ENCODE measurements around the gene RHOF. TPM values are rescaled to one million over a fixed set of nuclear protein-coding genes. Genes with fewer than 3 reads are reported as not detected.

Gene RHOF
- total and polyA plus RNA-seq, 2 donors (not counting 1 experiment from before 2014, with no cell fraction given) = 90.3 to 129 TPM

DNA sequence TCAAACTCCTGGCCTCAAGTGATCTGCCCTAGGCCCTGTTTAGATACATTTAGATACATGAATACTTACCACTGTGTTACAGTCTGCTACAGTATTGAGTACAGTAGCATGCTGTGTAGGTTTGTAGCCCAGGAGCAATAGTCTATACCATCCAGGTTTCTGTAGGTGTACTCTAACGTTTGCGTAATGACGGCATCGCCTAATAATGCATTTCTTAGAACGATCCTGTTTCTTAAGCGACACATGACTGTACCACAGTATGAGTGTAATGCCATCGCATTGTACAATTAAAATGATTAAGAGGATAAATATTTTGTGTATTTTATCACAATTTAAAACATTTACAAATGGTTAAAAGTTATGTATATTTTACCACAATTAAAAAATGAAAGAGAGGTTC is 62.0 kb downstream of the RHOF start:
- DNase-seq (no peak), ATAC-seq (ENCODE audit: low read depth) (no peak)
- Mint-ChIP-seq H3K4me3 (no peak overlapping the region), H3K4me1 (no peaks in the 10 kb centered on the region), H3K27me3 (no peaks in the 10 kb centered on the region), H3K9me3 (ENCODE audit: insufficient read depth) (no peaks in the 10 kb centered on the region), H3K27ac (no peak overlapping the region)
- H3K36me3 ChIP-seq (replicated peaks in 1 of 2; ENCODE audit: control extremely low read depth in 1 of 2, control insufficient read depth in 1 of 2, extremely low read depth in 1 of 2, insufficient read depth in 2 of 2, low read length in 1 of 2) = no peaks in the 10 kb centered on the region
- H4K20me1 ChIP-seq (ENCODE audit: control insufficient read depth, insufficient read depth, low read length, poor library complexity, severe bottlenecking) = no peaks in the 10 kb centered on the region
- H3K4me1 ChIP-seq (ENCODE audit: control insufficient read depth in 2 of 2, insufficient read depth in 2 of 2, low read length in 2 of 2) = no peaks in the 10 kb centered on the region
- POLR2A ChIA-PET = no interaction called here
- no peaks in the 10 kb centered on the region for H3K79me2 ChIP-seq (ENCODE audit: control insufficient read depth, insufficient read depth, low read length)
- H3K27ac ChIP-seq (ENCODE audit: low read length in 2 of 2) = no peak overlapping the region
- WGBS (ENCODE audit: insufficient coverage) = no CpG with 5 or more reads among the region's 7 CpGs
- intact Hi-C loops (cut with micrococcal nuclease) = no loop called here
- CTCF ChIA-PET = no interaction called here
- H3K9ac ChIP-seq (ENCODE audit: low read length) = no peak overlapping the region
- TF ChIP-seq, protein P1, sequence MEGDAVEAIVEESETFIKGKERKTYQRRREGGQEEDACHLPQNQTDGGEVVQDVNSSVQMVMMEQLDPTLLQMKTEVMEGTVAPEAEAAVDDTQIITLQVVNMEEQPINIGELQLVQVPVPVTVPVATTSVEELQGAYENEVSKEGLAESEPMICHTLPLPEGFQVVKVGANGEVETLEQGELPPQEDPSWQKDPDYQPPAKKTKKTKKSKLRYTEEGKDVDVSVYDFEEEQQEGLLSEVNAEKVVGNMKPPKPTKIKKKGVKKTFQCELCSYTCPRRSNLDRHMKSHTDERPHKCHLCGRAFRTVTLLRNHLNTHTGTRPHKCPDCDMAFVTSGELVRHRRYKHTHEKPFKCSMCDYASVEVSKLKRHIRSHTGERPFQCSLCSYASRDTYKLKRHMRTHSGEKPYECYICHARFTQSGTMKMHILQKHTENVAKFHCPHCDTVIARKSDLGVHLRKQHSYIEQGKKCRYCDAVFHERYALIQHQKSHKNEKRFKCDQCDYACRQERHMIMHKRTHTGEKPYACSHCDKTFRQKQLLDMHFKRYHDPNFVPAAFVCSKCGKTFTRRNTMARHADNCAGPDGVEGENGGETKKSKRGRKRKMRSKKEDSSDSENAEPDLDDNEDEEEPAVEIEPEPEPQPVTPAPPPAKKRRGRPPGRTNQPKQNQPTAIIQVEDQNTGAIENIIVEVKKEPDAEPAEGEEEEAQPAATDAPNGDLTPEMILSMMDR (IDR thresholded peaks at IDR 0.05) = no peak
- no peak for TF ChIP-seq EZH2 (IDR thresholded peaks at IDR 0.05; ENCODE audit: borderline replicate concordance, insufficient read depth, low read depth, low read length, poor library complexity, severe bottlenecking)
- H3K9me3 ChIP-seq (ENCODE audit: control extremely low read depth in 1 of 3, control insufficient read depth in 2 of 3, insufficient read depth in 1 of 3, low read length in 2 of 3) = no peaks in the 10 kb centered on the region
- no peaks in the 10 kb centered on the region for H3K27me3 ChIP-seq (replicated peaks in 1 of 4; ENCODE audit: control extremely low read depth in 1 of 4, control insufficient read depth in 3 of 4, insufficient read depth in 4 of 4, low read length in 3 of 4)
- no peak overlapping the region for H3K4me2 ChIP-seq (replicated peaks; ENCODE audit: low read depth, low read length, poor library complexity, severe bottlenecking)
- no peak overlapping the region for H2AFZ ChIP-seq (ENCODE audit: insufficient read depth, low read depth, low read length, poor library complexity, severe bottlenecking)
- no peak overlapping the region for H3K4me3 ChIP-seq (ENCODE audit: control extremely low read depth in 1 of 5, extremely low read depth in 1 of 5, insufficient read depth in 1 of 5, low read depth in 2 of 5, low read length in 4 of 5)

DNA sequence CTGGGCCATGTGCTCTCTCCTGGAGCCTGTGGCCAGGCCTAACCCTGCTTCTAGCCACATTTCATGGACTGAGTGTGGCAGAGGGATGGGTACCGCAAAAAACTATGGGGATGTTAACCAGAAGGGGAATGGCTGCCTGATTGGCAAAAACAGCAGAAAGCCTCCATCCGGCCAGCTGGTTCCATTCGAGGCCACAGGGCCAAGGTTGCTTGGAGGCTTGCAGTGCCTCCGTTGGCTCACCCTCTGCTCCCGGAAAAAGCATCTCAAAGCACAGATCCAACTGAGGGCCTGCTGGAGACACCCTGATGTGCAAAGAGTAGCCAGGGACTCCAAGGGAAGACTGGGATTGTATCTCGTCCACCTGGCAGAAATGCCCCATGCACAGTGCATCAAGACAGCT is 64.5 kb downstream of the RHOF start:
- no peak overlapping the region for H3K4me3 Mint-ChIP-seq
- H3K27ac Mint-ChIP-seq = no peak overlapping the region
- Histone ChIP-seq H3K9ac (ENCODE audit: low read length) (no peak overlapping the region), H3K79me2 (ENCODE audit: control insufficient read depth, insufficient read depth, low read length) (peaks cover 8% of the 10 kb centered on the region), H3K4me2 (replicated peaks; ENCODE audit: low read depth, low read length, poor library complexity, severe bottlenecking) (no peak overlapping the region), H3K27ac (ENCODE audit: low read length in 2 of 2) (no peak overlapping the region), H2AFZ (ENCODE audit: insufficient read depth, low read depth, low read length, poor library complexity, severe bottlenecking) (no peak overlapping the region), H3K4me3 (ENCODE audit: control extremely low read depth in 1 of 5, extremely low read depth in 1 of 5, insufficient read depth in 1 of 5, low read depth in 2 of 5, low read length in 4 of 5) (no peak overlapping the region), H3K27me3 (replicated peaks in 1 of 4; ENCODE audit: control extremely low read depth in 1 of 4, control insufficient read depth in 3 of 4, insufficient read depth in 4 of 4, low read length in 3 of 4) (no peaks in the 10 kb centered on the region), H3K4me1 (ENCODE audit: control insufficient read depth in 2 of 2, insufficient read depth in 2 of 2, low read length in 2 of 2) (no peaks in the 10 kb centered on the region), H4K20me1 (ENCODE audit: control insufficient read depth, insufficient read depth, low read length, poor library complexity, severe bottlenecking) (no peaks in the 10 kb centered on the region), H3K36me3 (replicated peaks in 1 of 2; ENCODE audit: control extremely low read depth in 1 of 2, control insufficient read depth in 1 of 2, extremely low read depth in 1 of 2, insufficient read depth in 2 of 2, low read length in 1 of 2) (no peaks in the 10 kb centered on the region), H3K9me3 (ENCODE audit: control extremely low read depth in 1 of 3, control insufficient read depth in 2 of 3, insufficient read depth in 1 of 3, low read length in 2 of 3) (no peaks in the 10 kb centered on the region)
- H3K4me1 Mint-ChIP-seq = no peaks in the 10 kb centered on the region
- no peaks in the 10 kb centered on the region for H3K27me3 Mint-ChIP-seq
- WGBS (ENCODE audit: insufficient coverage) = 87% methylated on average over 6 of the region's 6 CpGs
- intact Hi-C loops (cut with micrococcal nuclease) = no loop called here
- DNase-seq (no peak), ATAC-seq (ENCODE audit: low read depth) (no peak)
- no peaks in the 10 kb centered on the region for H3K9me3 Mint-ChIP-seq (ENCODE audit: insufficient read depth)
- CTCF ChIA-PET = interaction anchor here (0.6 kb wide), 1 partner anchor 1345 kb away, joined by 3 read pairs; no protein-coding TSS in a partner anchor
- TF ChIP-seq, protein P1 (IDR thresholded peaks at IDR 0.05) = no peak
- TF ChIP-seq EZH2 (IDR thresholded peaks at IDR 0.05; ENCODE audit: borderline replicate concordance, insufficient read depth, low read depth, low read length, poor library complexity, severe bottlenecking) = no peak
- POLR2A ChIA-PET = no interaction called here

Other genes with a start within 250 kb of the RHOF start
- 126 and 129 TPM in 2 replicates for gene KDM2B, start 212.7 kb downstream of the RHOF start, total RNA-seq
- gene KDM2B, start 212.7 kb downstream of the RHOF start, polyA plus RNA-seq = 108 and 109 TPM in 2 replicates
- gene ORAI1, start 167.2 kb downstream of the RHOF start, total RNA-seq = 43.2 and 44.2 TPM in 2 replicates
- 57.0 and 66.0 TPM in 2 replicates for gene ORAI1, start 167.2 kb downstream of the RHOF start, polyA plus RNA-seq
- gene MORN3, start 124.0 kb downstream of the RHOF start, total RNA-seq = 1.3 and 2.0 TPM in 2 replicates
- 0.22 and 0.45 TPM in 2 replicates for gene MORN3, start 124.0 kb downstream of the RHOF start, polyA plus RNA-seq
- gene TMEM120B, start 80.9 kb downstream of the RHOF start, total RNA-seq = 9.2 and 11.5 TPM in 2 replicates
- 4.4 and 9.7 TPM in 2 replicates for gene TMEM120B, start 80.9 kb downstream of the RHOF start, polyA plus RNA-seq
- 60.6 and 61.4 TPM in 2 replicates for gene SETD1B, start 10.3 kb upstream of the RHOF start, total RNA-seq
- gene SETD1B, start 10.3 kb upstream of the RHOF start, polyA plus RNA-seq = 7.3 and 7.9 TPM in 2 replicates
- gene HPD, start 65.2 kb upstream of the RHOF start, total RNA-seq = not detected in 2 replicates
- gene HPD, start 65.2 kb upstream of the RHOF start, polyA plus RNA-seq = not detected in 2 replicates
- 37.1 and 38.2 TPM in 2 replicates for gene PSMD9, start 95.1 kb upstream of the RHOF start, total RNA-seq
- gene PSMD9, start 95.1 kb upstream of the RHOF start, polyA plus RNA-seq = 81.6 and 83.4 TPM in 2 replicates
- 1.4 and 1.6 TPM in 2 replicates for gene CFAP251, start 124.9 kb upstream of the RHOF start, total RNA-seq
- 0.22 and 0.97 TPM in 2 replicates for gene CFAP251, start 124.9 kb upstream of the RHOF start, polyA plus RNA-seq
- 75.6 and 75.9 TPM in 2 replicates for gene BCL7A, start 228.2 kb upstream of the RHOF start, total RNA-seq
- gene BCL7A, start 228.2 kb upstream of the RHOF start, polyA plus RNA-seq = 71.0 and 80.7 TPM in 2 replicates